Activated naive CD8-positive, alpha-beta T cell treated with anti-CD3 and anti-CD28 coated beads, Interleukin-2, amount 50 U/mL, for 24 hours (primary cell): ENCODE data around the gene TTPAL.

Experiments
- ATAC-seq: fragments of 150-1000 bp; cut with Tn5 transposase; one replicate; pipeline ENCODE4 v1.10.0; 2021
- DNase-seq: peaks from one replicate; pipeline ENCODE4 v3.0.0; 2021
- H3K27ac Mint-ChIP-seq: one replicate; pipeline ENCODE4 v1.8.0; 2021; ENCODE audit warnings: mild to moderate bottlenecking, mixed read lengths
- H3K27me3 Mint-ChIP-seq: one replicate; pipeline ENCODE4 v1.8.0; 2021; ENCODE audit warnings: mixed read lengths
- H3K36me3 Mint-ChIP-seq: one replicate; pipeline ENCODE4 v1.8.0; 2021; ENCODE audit warnings: low read depth, mixed read lengths
- H3K4me1 Mint-ChIP-seq: one replicate; pipeline ENCODE4 v1.8.0; 2021; ENCODE audit warnings: mixed read lengths
- H3K4me3 Mint-ChIP-seq: one replicate; pipeline ENCODE4 v1.8.0; 2021; ENCODE audit warnings: mild to moderate bottlenecking, moderate library complexity, mixed read lengths
- H3K9me3 Mint-ChIP-seq: one replicate; pipeline ENCODE4 v1.8.0; 2021; ENCODE audit warnings: mixed read lengths

Gene TTPAL

DNA sequence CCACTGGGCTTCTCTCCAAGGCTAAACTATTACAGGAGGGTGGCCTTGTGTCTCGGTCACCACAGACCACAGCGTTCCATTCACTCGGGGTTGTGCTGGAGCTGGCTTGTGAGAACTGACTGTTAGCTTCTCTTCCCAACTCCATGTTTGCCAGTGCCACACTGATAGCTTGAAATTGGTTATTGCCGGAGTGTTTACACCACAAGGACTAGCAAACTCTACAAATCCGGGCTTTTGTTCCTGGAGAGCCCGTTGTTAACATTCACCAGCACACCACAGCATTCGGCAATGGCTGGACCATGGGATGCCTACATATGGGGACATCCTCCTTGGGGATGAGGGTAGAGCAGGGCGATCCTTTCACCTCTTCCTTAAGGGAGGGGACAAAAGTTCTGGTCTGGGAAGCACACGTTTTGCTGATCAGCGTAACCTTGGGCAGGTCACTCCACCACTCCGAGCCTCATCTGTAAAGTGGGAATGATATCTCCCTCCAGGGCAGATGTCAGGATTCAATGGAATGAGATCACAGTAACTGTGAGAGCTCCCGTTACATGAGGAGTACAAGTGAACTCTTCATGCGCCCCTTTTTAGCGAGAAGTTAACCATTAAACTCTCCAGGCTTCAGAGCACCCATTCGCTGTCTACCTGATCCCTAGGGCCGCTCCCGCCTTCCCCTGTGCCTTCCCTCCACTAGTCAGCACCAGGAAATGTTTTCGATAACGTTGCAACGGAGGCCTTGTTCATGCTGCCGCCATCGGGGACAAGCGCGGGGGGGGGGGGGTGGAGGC, 41.7 kb upstream of the TTPAL start:
- DNase-seq (no peak), ATAC-seq (no peak)
- H3K9me3 Mint-ChIP-seq = no peaks in the 10 kb centered on the region
- no peaks in the 10 kb centered on the region for H3K36me3 Mint-ChIP-seq
- H3K27ac Mint-ChIP-seq = no peak overlapping the region
- no peak overlapping the region for H3K4me3 Mint-ChIP-seq
- H3K27me3 Mint-ChIP-seq = peaks cover 4% of the 10 kb centered on the region
- no peaks in the 10 kb centered on the region for H3K4me1 Mint-ChIP-seq

DNA sequence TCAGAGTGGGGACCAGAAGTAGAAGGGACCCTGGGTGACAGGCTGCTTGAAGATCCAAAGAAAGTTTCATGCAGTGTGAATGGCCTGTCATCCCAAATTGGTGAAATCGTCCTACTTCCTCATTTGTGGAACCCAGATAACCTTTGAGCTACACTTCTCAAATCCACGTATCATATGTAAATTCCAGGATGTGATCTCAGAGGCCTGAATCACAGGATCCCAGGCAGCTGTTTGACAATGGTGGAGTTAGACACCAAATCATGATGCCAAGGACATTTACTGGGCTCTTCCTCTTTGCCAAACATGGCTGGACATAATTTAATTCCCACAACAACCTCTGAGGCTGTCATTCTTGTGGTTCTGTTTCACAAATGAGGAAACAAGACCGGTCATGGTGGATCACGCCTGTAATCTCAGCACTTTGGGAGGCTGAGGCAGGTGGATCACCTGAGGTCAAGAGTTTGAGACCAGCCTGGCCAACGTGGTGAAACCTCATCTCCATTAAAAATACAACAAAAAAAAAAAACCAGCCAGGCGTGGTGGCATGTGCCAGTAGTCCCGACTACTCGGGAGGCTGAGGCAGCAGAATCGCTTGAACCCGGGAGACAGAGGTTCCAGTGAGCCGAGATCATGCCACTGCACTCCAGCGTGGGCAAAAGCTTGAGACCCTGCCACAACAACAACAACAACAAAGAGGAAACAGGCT, 39.9 kb upstream of the TTPAL start:
- Mint-ChIP-seq H3K4me1 (no peaks in the 10 kb centered on the region), H3K4me3 (no peak overlapping the region), H3K27ac (no peak overlapping the region), H3K36me3 (no peaks in the 10 kb centered on the region), H3K27me3 (peaks cover 5% of the 10 kb centered on the region), H3K9me3 (no peaks in the 10 kb centered on the region)
- DNase-seq (no peak), ATAC-seq (no peak)

DNA sequence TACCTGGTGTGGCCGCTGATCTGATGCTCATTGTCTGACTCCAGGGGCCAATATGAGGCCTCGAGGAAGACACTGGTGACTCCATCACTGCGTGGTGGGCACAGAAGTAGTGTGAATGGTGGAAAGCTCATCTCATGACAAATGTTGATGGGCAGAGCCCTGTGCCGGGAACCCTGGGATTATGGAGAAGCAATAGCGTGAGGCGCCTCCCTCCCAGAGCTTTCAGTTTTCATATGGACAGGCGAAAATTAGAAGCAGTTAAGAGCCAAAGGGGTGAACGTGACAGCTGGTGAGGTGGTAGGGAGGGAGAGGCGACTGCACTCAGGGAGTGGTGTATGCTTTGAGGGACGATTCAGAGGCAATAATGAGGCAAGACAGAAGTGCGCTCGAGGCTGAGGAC, 39.3 kb upstream of the TTPAL start:
- no peak overlapping the region for H3K27ac Mint-ChIP-seq
- H3K27me3 Mint-ChIP-seq = peaks cover 5% of the 10 kb centered on the region
- DNase-seq (no peak), ATAC-seq (no peak)
- H3K36me3 Mint-ChIP-seq = no peaks in the 10 kb centered on the region
- no peaks in the 10 kb centered on the region for H3K4me1 Mint-ChIP-seq
- H3K4me3 Mint-ChIP-seq = no peak overlapping the region
- H3K9me3 Mint-ChIP-seq = no peaks in the 10 kb centered on the region

DNA sequence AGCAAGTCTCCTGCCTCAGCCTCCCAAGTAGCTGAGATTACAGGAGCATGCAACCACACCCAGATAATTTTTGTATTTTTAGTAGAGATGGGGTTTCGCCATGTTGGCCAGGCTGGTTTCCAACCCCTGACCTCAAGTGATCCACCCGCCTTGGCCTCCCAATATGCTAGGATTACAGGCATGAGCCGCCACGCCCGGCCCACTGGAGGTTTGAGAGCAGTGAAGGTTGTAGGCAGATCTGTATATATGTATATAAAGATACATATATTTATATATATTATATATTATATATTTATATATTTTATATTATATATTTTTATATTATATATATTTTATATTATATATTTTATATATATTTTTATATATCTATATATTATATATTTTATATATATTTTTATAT, 38.2 kb upstream of the TTPAL start:
- Mint-ChIP-seq H3K9me3 (no peaks in the 10 kb centered on the region), H3K4me1 (no peaks in the 10 kb centered on the region), H3K27me3 (peaks cover 5% of the 10 kb centered on the region), H3K4me3 (no peak overlapping the region), H3K36me3 (no peaks in the 10 kb centered on the region), H3K27ac (no peak overlapping the region)
- DNase-seq = no peak
- no peak for ATAC-seq

DNA sequence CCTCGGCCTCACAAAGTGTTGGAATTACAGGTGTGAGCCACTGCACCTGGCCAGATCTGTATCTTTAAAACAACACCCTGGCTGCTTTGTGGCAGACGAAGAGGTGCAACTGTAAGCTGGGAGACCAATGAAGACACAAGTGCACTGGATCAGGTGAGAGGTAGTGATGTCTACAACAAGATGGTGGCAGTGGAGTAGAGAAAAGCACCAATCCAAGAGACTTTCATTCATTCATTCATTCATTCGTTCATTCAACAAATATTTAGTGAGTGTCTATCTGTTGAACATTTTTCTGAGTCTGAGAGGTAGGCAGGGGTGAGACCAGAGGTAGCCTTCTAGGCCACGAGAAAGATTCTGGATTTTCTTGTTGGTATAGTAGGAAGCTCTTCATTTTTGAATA, 36.9 kb upstream of the TTPAL start:
- no peak overlapping the region for H3K27ac Mint-ChIP-seq
- H3K36me3 Mint-ChIP-seq = no peaks in the 10 kb centered on the region
- no peak overlapping the region for H3K4me3 Mint-ChIP-seq
- no peaks in the 10 kb centered on the region for H3K9me3 Mint-ChIP-seq
- peaks cover 5% of the 10 kb centered on the region for H3K27me3 Mint-ChIP-seq
- no peaks in the 10 kb centered on the region for H3K4me1 Mint-ChIP-seq
- DNase-seq = no peak
- no peak for ATAC-seq

DNA sequence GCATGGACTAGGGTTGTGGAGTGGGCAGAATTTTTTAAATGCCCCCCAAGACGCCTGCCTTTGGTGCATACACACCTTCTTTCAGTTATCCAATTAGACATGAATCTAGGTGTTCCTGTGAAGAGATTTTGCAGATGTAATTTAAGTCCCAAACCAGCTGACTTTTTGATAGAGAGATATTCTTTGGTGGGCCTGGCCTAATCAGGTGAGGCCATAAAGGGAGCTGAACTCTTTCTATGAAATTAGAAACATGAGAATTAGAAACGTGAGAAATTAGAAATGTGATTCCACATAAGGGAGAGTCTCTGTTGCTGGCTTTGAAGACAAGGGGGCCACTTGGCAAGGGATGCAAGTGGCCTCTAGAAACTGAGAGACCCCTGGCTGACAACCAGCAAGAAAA, 36.4 kb upstream of the TTPAL start:
- Mint-ChIP-seq H3K4me1 (no peaks in the 10 kb centered on the region), H3K27me3 (peaks cover 5% of the 10 kb centered on the region), H3K27ac (no peak overlapping the region), H3K4me3 (no peak overlapping the region), H3K36me3 (no peaks in the 10 kb centered on the region), H3K9me3 (no peaks in the 10 kb centered on the region)
- no peak for DNase-seq
- no peak for ATAC-seq

DNA sequence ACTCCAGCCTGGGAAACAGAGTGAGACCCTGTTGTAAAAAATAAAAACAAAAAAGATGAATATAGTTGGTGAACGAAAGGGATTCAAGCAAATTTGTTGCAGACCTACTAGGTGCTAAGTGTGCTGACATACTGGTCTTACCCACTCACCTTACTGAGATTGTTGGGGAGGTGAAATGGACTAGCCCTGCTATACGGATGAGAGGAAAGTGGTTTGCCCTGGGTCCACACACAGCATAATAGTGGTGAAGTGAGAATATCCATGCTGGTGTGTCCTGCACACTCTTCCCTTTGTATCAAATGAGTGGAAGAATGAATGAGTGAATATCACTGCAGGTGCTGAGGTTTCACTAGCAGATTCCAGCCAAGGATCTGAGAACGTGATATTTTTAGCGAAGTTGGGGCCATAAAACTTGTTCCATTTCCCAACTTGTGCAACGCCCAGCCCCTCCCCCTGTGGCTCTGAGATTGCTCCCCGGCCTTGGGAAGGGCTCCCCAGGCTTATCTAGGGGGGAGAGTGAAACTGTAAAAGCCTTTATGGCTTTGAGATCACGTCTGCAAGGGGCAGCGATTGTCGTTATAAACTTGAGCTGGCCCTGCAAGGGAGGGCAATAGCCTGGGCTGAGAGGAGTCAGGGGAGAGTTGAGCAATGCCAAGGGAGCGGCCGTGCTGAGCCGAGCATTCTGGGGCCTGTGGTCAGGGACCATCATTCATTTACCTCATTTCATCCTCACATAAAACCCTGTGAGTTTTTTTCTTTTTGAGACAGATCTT, 33.2 kb upstream of the TTPAL start:
- ATAC-seq (no peak), DNase-seq (no peak)
- H3K9me3 Mint-ChIP-seq = no peaks in the 10 kb centered on the region
- peaks cover 1% of the 10 kb centered on the region for H3K27me3 Mint-ChIP-seq
- no peak overlapping the region for H3K27ac Mint-ChIP-seq
- H3K36me3 Mint-ChIP-seq = no peaks in the 10 kb centered on the region
- H3K4me3 Mint-ChIP-seq = no peak overlapping the region
- H3K4me1 Mint-ChIP-seq = no peaks in the 10 kb centered on the region

DNA sequence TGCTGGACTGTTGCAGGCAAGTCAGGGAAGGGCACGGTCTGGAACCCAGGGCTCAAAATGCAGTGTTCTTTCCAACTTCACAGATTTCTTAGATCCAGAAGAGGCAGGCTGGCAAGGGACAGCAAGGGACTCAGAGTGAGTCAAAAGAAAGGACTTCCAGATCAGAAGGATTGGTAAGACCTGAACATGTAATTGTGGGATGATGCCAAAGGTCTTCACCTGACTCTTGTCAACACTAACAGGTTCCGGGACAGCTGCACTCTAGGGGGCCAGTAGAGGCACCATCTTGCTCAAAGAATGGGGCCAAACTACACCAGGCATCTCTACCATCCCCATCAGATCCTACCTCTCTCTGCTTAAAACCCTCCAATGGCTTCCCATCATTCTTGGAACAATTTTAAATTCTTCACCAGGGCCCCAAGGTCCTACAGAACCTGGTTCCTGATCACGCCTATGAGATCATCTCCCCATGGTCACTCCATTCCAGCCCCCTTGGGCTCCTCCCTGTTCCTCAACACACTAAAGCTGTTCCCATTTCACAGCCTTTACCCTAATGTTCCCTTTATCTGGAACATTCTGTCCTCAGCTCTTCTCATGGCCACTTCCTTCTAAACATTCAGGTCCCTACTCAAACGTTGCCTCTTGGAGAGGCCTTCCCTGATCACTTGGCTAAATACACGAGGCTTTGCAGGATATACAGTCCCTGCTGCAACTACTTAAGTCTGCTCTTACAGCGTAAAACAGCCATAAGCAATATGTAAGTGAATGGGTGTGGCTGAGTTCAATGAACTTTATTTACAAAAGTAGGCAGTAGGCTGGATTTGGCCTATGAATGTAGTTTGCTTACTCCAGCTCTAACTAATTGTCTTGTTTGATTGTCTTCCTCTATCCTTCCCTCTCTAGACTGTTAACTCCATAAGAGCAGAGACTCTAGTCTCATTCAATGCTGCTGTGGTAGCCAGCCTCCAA, 29.6 kb upstream of the TTPAL start:
- no peaks in the 10 kb centered on the region for H3K9me3 Mint-ChIP-seq

DNA sequence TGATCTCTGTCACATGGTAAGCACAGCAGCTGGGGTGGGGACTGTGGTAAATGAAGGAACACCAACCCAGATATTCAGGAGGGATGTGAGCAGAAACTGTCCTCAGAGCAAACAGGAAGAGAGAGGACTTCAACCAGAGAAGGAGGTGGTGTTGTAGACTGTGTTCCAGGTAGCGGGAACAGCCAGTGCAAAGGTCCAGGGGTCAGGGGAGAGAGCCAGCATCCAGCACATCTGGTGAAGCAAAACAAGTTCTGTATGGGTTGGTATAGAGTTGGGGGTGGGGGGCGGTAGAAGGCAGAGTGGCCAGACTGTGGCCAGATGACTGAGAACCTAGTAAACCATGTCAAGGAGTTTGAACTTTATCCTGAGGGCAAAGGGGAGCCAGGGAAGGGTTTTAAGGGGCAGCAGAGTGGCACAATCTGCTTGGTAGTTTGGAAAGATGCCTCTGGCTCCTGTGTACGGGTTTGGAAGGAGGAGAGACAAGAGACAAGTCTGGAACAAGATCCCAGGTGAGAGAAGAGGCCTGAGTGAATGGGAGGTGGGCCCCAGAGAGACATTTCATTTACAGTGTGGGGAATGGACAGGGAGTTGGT, 27.8 kb upstream of the TTPAL start:
- Mint-ChIP-seq H3K36me3 (no peaks in the 10 kb centered on the region), H3K4me1 (no peaks in the 10 kb centered on the region), H3K9me3 (no peaks in the 10 kb centered on the region), H3K27ac (no peak overlapping the region), H3K27me3 (no peaks in the 10 kb centered on the region), H3K4me3 (no peak overlapping the region)
- DNase-seq (no peak), ATAC-seq (peak; percentile 7)

More for the DNA sequence above, 29.6 kb upstream of the TTPAL start:
- Mint-ChIP-seq H3K36me3 (no peaks in the 10 kb centered on the region), H3K27ac (no peak overlapping the region), H3K4me1 (no peaks in the 10 kb centered on the region), H3K4me3 (no peak overlapping the region), H3K27me3 (no peaks in the 10 kb centered on the region)
- ATAC-seq = no peak
- no peak for DNase-seq

DNA sequence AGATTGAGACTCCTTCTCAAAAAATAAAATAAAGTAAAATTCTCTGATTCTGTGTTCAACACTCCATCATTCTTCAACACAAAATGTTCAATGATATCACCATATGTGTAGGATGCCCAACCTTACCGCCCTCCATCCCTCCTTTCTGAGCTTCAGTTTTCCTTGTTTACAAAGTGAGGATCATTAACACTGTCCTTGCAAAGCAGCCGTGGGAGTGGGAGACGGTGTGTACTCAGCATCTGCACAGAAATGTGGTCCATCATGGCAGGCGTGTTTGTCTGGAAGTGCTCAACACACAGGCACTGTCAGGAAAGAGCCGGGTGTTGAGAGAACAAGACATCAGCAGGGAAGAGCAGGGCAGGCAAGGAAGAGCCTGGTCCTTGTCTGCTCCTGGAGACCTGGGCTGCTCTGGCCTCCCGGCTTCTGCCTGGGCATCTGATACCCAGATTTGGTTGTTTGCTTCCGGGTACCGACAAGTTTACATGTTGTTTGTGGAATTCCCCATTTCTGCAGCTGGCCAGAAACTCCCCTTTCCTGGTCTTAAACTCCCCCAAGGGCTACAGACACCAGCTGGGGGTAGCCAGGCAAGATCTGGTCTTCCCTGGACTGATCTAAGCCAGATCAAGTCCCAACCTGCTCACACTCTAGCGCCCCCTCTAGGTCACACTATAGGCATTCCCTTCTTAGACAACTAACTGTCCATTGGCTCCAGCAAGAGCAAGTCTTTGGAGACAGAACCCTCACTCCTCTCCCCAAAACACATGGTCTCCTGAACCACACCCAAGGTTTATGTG, 26.7 kb upstream of the TTPAL start:
- Mint-ChIP-seq H3K36me3 (no peaks in the 10 kb centered on the region), H3K27ac (no peak overlapping the region), H3K27me3 (no peaks in the 10 kb centered on the region), H3K4me3 (no peak overlapping the region), H3K4me1 (no peaks in the 10 kb centered on the region), H3K9me3 (no peaks in the 10 kb centered on the region)
- ATAC-seq (no peak), DNase-seq (peak; percentile 14)

DNA sequence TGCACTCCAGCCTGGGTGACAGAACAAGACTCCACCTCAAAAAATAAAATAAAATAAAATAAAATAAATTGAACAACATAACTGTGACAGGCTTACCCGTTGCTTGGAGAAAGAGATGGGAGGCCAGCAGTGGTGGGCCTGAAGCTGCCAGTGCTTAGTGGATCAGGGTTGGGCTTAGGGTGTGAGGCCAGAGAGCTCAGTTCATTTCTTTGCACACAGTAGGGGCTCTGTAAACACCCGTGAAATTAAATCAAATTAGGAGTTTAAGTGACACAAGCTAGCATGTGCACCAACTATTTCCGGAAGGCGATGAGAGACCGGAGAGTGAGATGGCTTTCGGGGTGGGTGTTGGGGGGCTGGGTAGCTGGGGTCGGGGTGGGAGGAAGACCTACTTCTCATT, 25.8 kb upstream of the TTPAL start:
- H3K36me3 Mint-ChIP-seq = no peaks in the 10 kb centered on the region

DNA sequence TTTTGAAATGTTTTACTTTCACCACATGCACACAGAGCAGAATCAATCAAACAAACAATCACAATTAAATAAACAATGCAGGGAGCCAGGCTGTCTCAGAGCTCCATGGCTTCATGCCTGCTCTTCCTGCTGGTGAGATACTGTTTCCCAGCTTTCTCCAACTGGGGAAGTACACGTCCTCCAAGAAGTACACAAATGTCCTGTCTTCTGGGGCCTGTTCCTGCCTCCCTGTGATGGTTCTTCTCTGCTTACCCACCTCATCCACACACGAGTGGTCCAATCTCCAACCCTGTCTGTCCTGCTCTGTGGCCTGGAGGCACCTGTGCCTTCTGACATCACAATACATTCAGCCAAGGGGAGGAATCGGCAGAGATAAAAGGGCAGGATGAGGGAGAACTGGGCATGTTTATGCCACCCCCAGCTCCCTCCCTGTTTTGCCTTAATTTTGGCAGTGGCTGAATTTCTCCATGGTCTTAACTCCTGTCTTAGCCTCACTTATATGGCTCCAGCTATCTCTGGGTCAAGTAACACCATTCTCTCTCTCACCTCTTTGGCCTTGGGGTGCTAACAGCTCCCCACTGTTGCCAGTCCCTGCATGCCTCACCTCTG, 25.3 kb upstream of the TTPAL start:
- ATAC-seq (no peak), DNase-seq (no peak)
- H3K27me3 Mint-ChIP-seq = no peaks in the 10 kb centered on the region
- no peaks in the 10 kb centered on the region for H3K9me3 Mint-ChIP-seq
- H3K36me3 Mint-ChIP-seq = no peaks in the 10 kb centered on the region
- no peak overlapping the region for H3K27ac Mint-ChIP-seq
- H3K4me3 Mint-ChIP-seq = no peak overlapping the region
- no peaks in the 10 kb centered on the region for H3K4me1 Mint-ChIP-seq

More for the DNA sequence above, 25.8 kb upstream of the TTPAL start:
- no peaks in the 10 kb centered on the region for H3K27me3 Mint-ChIP-seq
- H3K4me3 Mint-ChIP-seq = no peak overlapping the region
- H3K27ac Mint-ChIP-seq = no peak overlapping the region
- no peaks in the 10 kb centered on the region for H3K4me1 Mint-ChIP-seq
- ATAC-seq (no peak), DNase-seq (no peak)
- no peaks in the 10 kb centered on the region for H3K9me3 Mint-ChIP-seq

DNA sequence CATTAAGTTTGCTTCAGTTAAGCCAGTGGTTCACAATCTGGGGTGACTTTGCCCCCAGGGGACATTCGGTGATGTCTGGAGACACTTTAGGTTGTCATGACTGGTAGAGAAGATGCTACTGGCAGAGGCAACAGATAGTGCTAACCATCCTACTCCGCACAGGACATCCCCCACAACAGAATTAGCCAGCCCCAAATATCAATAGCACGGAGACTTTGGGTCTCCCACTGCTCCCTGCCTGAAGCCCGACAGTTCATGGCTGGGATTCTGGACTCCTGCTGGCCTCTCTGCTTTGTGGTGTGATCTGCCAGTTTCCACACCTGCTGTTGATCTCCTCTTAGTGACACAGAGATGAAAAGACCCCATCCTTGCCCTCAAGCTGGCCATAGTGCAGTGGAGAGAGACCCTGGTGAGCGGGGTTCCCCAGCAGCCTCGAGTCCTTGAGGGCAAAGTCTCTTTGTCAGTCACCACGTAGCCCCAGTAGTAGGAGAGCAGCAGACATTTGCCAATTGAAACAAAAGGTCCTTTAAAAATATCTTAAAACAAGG, 24.7 kb upstream of the TTPAL start:
- H3K9me3 Mint-ChIP-seq = no peaks in the 10 kb centered on the region
- ATAC-seq (no peak), DNase-seq (no peak)
- no peaks in the 10 kb centered on the region for H3K36me3 Mint-ChIP-seq
- no peaks in the 10 kb centered on the region for H3K27me3 Mint-ChIP-seq
- H3K4me1 Mint-ChIP-seq = no peaks in the 10 kb centered on the region
- H3K4me3 Mint-ChIP-seq = no peak overlapping the region
- no peak overlapping the region for H3K27ac Mint-ChIP-seq
